PC-9 (cell line): ENCODE results near the gene PRPSAP2.

ENCODE experiments used
- CTCF ChIP-seq: fragments of 200-600 bp; sonication (generic); conservative IDR thresholded peaks from 2 replicates; pipeline ENCODE4 v1.6.1; 2017; ENCODE audit warnings: mixed run types, antibody characterized with exemption, mild to moderate bottlenecking, moderate library complexity
- EZH2 ChIP-seq: fragments of 200-600 bp; sonication (generic); IDR thresholded peaks from 2 replicates; pipeline ENCODE4 v1.8.0; 2017; ENCODE audit warnings: antibody characterized with exemption, low read depth

DNA sequence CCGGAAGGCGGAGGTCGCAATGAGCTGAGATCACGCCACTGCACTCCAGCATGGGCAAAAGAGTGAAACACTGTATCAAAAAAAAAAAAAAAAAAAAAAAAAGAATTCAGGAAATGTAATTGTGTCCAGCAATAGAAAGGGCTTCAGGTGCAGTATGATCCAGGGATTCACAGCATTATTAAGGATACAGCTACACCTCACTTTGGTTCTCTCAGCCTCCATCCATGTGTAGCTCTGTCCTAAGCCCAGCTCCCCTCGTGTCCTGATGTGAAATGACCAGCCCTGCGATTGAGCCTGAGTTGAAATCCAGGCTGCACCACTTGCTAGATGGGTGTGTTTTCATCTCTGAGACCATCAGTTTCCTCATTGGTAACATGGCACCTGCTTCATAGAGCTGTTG is 97.1 kb downstream of the PRPSAP2 start:
- no peak for TF ChIP-seq CTCF
- TF ChIP-seq EZH2: no peak
